Kidney (tissue), 14 donors: ENCODE measurements around the gene DARS2. TPM values are rescaled to one million over a fixed set of nuclear protein-coding genes. Genes with fewer than 3 reads are reported as not detected.
"Not testable (repeated sequence)": the region's sequence is repeated elsewhere in the genome, so short reads cannot be mapped to it uniquely, and the experiment has no call there.

Experiments
- DNase-seq, 5 donors: peaks; one replicate each; pipeline ENCODE4 v3.0.0-alpha.2; 2013 to 2020
- FAIRE-seq: peaks from 2 replicates; lab custom pipeline; 2012; peaks lifted over from hg19 to GRCh38; lab: Jason Lieb, UNC
- H3K27ac ChIP-seq, 2 donors: one replicate each; pipeline ENCODE4 v1.7.0; 2013; ENCODE audit warnings: low read depth in 2 of 2, low read length in 2 of 2, inconsistent platforms in 1 of 2
- H3K27me3 ChIP-seq: one replicate; pipeline ENCODE4 v1.7.1; 2013; ENCODE audit warnings: low read length, inconsistent platforms; ENCODE audit not compliant: control insufficient read depth, insufficient read depth
- H3K36me3 ChIP-seq, 3 donors: one replicate each; pipeline versions ENCODE4 v1.7.0 to v1.7.1; 2013; ENCODE audit warnings: low read length in 3 of 3, control low read depth in 1 of 3, inconsistent platforms in 1 of 3; ENCODE audit not compliant: insufficient read depth in 3 of 3, control insufficient read depth in 2 of 3
- H3K4me1 ChIP-seq, 3 donors: one replicate each; pipeline versions ENCODE4 v1.7.0 to v1.7.1; 2013; ENCODE audit warnings: low read length in 3 of 3, inconsistent platforms in 1 of 3, low read depth in 1 of 3; ENCODE audit not compliant: control insufficient read depth in 2 of 3, insufficient read depth in 2 of 3
- H3K4me3 ChIP-seq, 3 donors: one replicate each; pipeline versions ENCODE4 v1.7.0 to v1.8.1; 2013; ENCODE audit warnings: low read length in 3 of 3, control low read depth in 1 of 3, inconsistent platforms in 1 of 3
- H3K9ac ChIP-seq, 3 donors: one replicate each; pipeline versions ENCODE4 v1.7.0 to v1.7.1; 2013; ENCODE audit warnings: low read length in 3 of 3, control low read depth in 1 of 3, inconsistent platforms in 1 of 3
- H3K9me3 ChIP-seq, 3 donors: one replicate each; pipeline versions ENCODE4 v1.7.0 to v1.7.1; 2013; ENCODE audit warnings: low read length in 3 of 3, control low read depth in 1 of 3, inconsistent platforms in 1 of 3; ENCODE audit not compliant: control insufficient read depth in 2 of 3, insufficient read depth in 1 of 3
- CTCF ChIP-seq: IDR thresholded peaks from 3 replicates; pipeline ENCODE4 v1.5.1; 2012; ENCODE audit warnings: mild to moderate bottlenecking, moderate library complexity, borderline replicate concordance; ENCODE audit not compliant: insufficient read depth; ENCODE audit errors: extremely low read depth
- intact Hi-C: fragments of 100-400 bp; cut with DNase I; formaldehyde crosslinking; loops from one replicate; pipeline ENCODE4 v1.11.1; 2022
- polyA plus RNA-seq: library from polyadenylated mRNA; stranded (reverse); fragments of 350-450 nt; fragmentation: Illumina TruSeq; extraction: RNeasy Lipid Tissue Mini Kit (QIAGEN cat#74804); gene quantifications from one replicate; pipeline ENCODE4 v1.2.3, GENCODE V29; 2014; ENCODE audit warnings: low read depth, low replicate concordance; ENCODE audit not compliant: insufficient read depth
- total RNA-seq: library from RNA; stranded (reverse); fragmentation: NEBNext Ultra II Directional; extraction: Animal tissue kit (Norgen Biotek cat#: 25700); gene quantifications from one replicate; pipeline ENCODE4 v1.2.1, GENCODE V29; 2021
- donor health status: control.
- donor health status: control.
- donor health status: control.
- donor health status: control.
- donor health status: control.
- donor health status: DM: yes; HTN: yes; CAD: no.
- donor health status: Normal renal cell carcinoma (clear cell type).

The DARS2 gene
- total and polyA plus RNA-seq, 2 donors from 2014 or later = 14.2 to 19.6 TPM

GRCh38 chr1:173860065-173860464, 35.6 kb downstream of the DARS2 start:
- Histone ChIP-seq H3K4me1 (no peaks in the 10 kb centered on the region), H3K36me3 (peaks cover 15 to 27% (median 26%) of the 10 kb centered on the region in 3 donors), H3K27ac (no peak overlapping the region), H3K9me3 (no peaks in the 10 kb centered on the region), H3K27me3 (no peaks in the 10 kb centered on the region), H3K9ac (no peak overlapping the region), H3K4me3 (no peak overlapping the region)
- DNase-seq = no peak
- FAIRE-seq = no peak
- TF ChIP-seq CTCF = no peak
- intact Hi-C loops = no loop called here

GRCh38 chr1:173861731-173862145, 37.3 kb downstream of the DARS2 start:
- H3K36me3 ChIP-seq = peaks cover 20 to 40% (median 30%) of the 10 kb centered on the region in 3 donors
- FAIRE-seq = no peak
- no peak for TF ChIP-seq CTCF
- peaks cover 0 to 11% (median 9%) of the 10 kb centered on the region in 3 donors for H3K4me1 ChIP-seq
- no peak overlapping the region for H3K27ac ChIP-seq
- intact Hi-C loops = no loop called here
- no peak for DNase-seq
- no peaks in the 10 kb centered on the region for H3K27me3 ChIP-seq
- no peaks in the 10 kb centered on the region for H3K9me3 ChIP-seq
- H3K4me3 ChIP-seq = no peak overlapping the region
- no peak overlapping the region for H3K9ac ChIP-seq

- H3K9ac ChIP-seq, H3K9me3 ChIP-seq, H3K27ac ChIP-seq, FAIRE-seq, intact Hi-C loops, DNase-seq, H3K4me3 ChIP-seq, H3K27me3 ChIP-seq: not testable (repeated sequence)
- Histone ChIP-seq H3K4me1 (peaks cover 0 to 12% (median 11%) of the 10 kb centered on the region in 3 donors), H3K36me3 (peaks cover 20 to 40% (median 27%) of the 10 kb centered on the region in 3 donors)
Measured at GRCh38 chr1:173862146-173862768, 37.8 kb downstream of the DARS2 start.

- no peak for FAIRE-seq
- Histone ChIP-seq H3K4me1 (peaks cover 0 to 12% (median 11%) of the 10 kb centered on the region in 3 donors), H3K27me3 (no peaks in the 10 kb centered on the region), H3K27ac (no peak overlapping the region), H3K9ac (no peak overlapping the region), H3K9me3 (no peaks in the 10 kb centered on the region), H3K4me3 (no peak overlapping the region), H3K36me3 (peaks cover 20 to 40% (median 24%) of the 10 kb centered on the region in 3 donors)
- intact Hi-C loops = no loop called here
- DNase-seq = no peak
- no peak for TF ChIP-seq CTCF
Measured at GRCh38 chr1:173862769-173863223, 38.3 kb downstream of the DARS2 start.
